Spleen (tissue), 11 donors: ENCODE data around the gene DPPA5. TPM values are rescaled to one million over a fixed set of nuclear protein-coding genes. Genes with fewer than 3 reads are reported as not detected.

Experiments
- DNase-seq: peaks from one replicate; pipeline ENCODE4 v3.0.0-alpha.2; 2020
- H3K27ac ChIP-seq, 8 donors: fragments of 200-600 bp; sonication (generic) in 7 of 8; 1 replicate in 4 of 8; 2 replicates in 4 of 8; pipeline versions ENCODE4 v1.5.0 to v1.8.0; 2016 to 2021; ENCODE audit warnings: inconsistent platforms in 4 of 8, mild to moderate bottlenecking in 4 of 8, moderate library complexity in 1 of 8
- H3K27me3 ChIP-seq, 7 donors: fragments of 200-600 bp; sonication (generic) in 6 of 7; replicated peaks in 1 of 7; 1 replicate in 4 of 7; 2 replicates in 3 of 7; pipeline versions ENCODE4 v1.5.0 to v1.8.0; 2016 to 2021; ENCODE audit warnings: inconsistent platforms in 3 of 7, mild to moderate bottlenecking in 1 of 7
- H3K36me3 ChIP-seq, 6 donors: fragments of 200-600 bp; sonication (generic) in 5 of 6; 1 replicate in 4 of 6; 2 replicates in 2 of 6; pipeline versions ENCODE4 v1.5.0 to v1.8.0; 2016 to 2021; ENCODE audit warnings: inconsistent platforms in 2 of 6
- H3K4me1 ChIP-seq, 6 donors: fragments of 200-600 bp; sonication (generic) in 5 of 6; 1 replicate in 3 of 6; 2 replicates in 3 of 6; pipeline versions ENCODE4 v1.5.0 to v1.8.0; 2016 to 2021; ENCODE audit warnings: inconsistent platforms in 3 of 6
- H3K4me3 ChIP-seq, 8 donors: fragments of 200-600 bp; sonication (generic) in 7 of 8; 1 replicate in 4 of 8; 2 replicates in 4 of 8; pipeline versions ENCODE4 v1.5.0 to v1.8.0; 2016 to 2021; ENCODE audit warnings: inconsistent platforms in 4 of 8, mild to moderate bottlenecking in 4 of 8, moderate library complexity in 2 of 8
- H3K9me3 ChIP-seq, 8 donors: fragments of 200-600 bp; sonication (generic) in 7 of 8; 1 replicate in 4 of 8; 2 replicates in 4 of 8; pipeline versions ENCODE4 v1.5.0 to v1.8.0; 2016 to 2021; ENCODE audit warnings: inconsistent platforms in 4 of 8
- POLR2A ChIP-seq, 3 donors: fragments of 450-650 bp; IDR thresholded peaks; one replicate each; pipeline ENCODE4 v1.5.1; 2017; ENCODE audit warnings: antibody characterized with exemption in 3 of 3, mild to moderate bottlenecking in 1 of 3
- POLR2AphosphoS5 ChIP-seq, 3 donors: sonication (generic); formaldehyde crosslinking; IDR thresholded peaks; one replicate each; pipeline ENCODE4 v1.5.1; 2017; ENCODE audit warnings: antibody characterized with exemption in 3 of 3
- WGBS, 5 donors: extraction: QIAGEN DNeasy Blood & Tissue Kit in 3 of 5; methylation state at CpG; one replicate each; pipeline versions ENCODE4 v1.1.5 to v1.1.7; 2013 to 2018; 5-methylcytosine and 5-hydroxymethylcytosine counted together
- intact Hi-C: fragments of 100-400 bp; cut with DNase I; formaldehyde crosslinking; loops from one replicate; pipeline ENCODE4 v1.15.0; 2023; ENCODE audit warnings: low total_unique reads
- polyA plus RNA-seq, 3 donors: library from polyadenylated mRNA; stranded (reverse); fragments of 200-250 nt; gene quantifications; one replicate each; pipeline ENCODE4 v1.2.1, GENCODE V29; 2013
- total RNA-seq, 7 donors: library from RNA; depleted of rRNA in 3 of 7; stranded (reverse); fragments of >200 nt in 3 of 7; fragmentation: NEBNext Ultra II Directional in 4 of 7; extraction: Animal tissue kit (Norgen Biotek cat#: 25700) in 4 of 7; gene quantifications; one replicate each; pipeline versions ENCODE4 v1.1.0 to v1.2.1, GENCODE V29; 2016 to 2021
- TF ChIP-seq, protein P1 (sequence below), 11 experiments: fragments of 200-600 bp in 7 of 11; fragments of 450-650 bp in 4 of 11; sonication (generic) in 4 of 11; IDR thresholded peaks in 8 of 11; conservative IDR thresholded peaks in 3 of 11; 1 replicate in 7 of 11; 2 replicates in 4 of 11; pipeline versions ENCODE4 v1.4.0 to v1.8.0; 2016 to 2021; ENCODE audit warnings: antibody characterized with exemption in 11 of 11, inconsistent platforms in 4 of 11, mild to moderate bottlenecking in 1 of 11
- donor health status: healthy with polysubstance abuse.
- donor health status: DM: no; HTN: no; CAD: no; lungs with moderate emphysema.
- donor health status: DM: no; HTN: no; CAD: no.
- donor health status: Bipolar disorder and iron deficiency.
- donor health status: healthy.
- donor health status: DM: no; HTN: no; CAD: no.
- donor health status: DM: yes; HTN: yes; CAD: no.

Gene DPPA5
- total and polyA plus RNA-seq, 10 donors, result not detected

GRCh38 chr6:73369563-73369962 is 15.5 kb upstream of the DPPA5 start, which contains the start of gene OOEP:
TSS of gene OOEP (minus strand) at chr6:73369897. CDS start at chr6:73369792, 105 bp downstream.
- Histone ChIP-seq H3K27me3 (no peaks in the 10 kb centered on the region), H3K4me1 (no peaks in the 10 kb centered on the region), H3K4me3 (no peak within 1 kb of the TSS), H3K9me3 (peaks cover 0 to 33% (median 22%) of the 10 kb centered on the region in 8 donors), H3K27ac (no peak within 1 kb of the TSS), H3K36me3 (no peaks in the 10 kb centered on the region)
- TF ChIP-seq, protein P1, sequence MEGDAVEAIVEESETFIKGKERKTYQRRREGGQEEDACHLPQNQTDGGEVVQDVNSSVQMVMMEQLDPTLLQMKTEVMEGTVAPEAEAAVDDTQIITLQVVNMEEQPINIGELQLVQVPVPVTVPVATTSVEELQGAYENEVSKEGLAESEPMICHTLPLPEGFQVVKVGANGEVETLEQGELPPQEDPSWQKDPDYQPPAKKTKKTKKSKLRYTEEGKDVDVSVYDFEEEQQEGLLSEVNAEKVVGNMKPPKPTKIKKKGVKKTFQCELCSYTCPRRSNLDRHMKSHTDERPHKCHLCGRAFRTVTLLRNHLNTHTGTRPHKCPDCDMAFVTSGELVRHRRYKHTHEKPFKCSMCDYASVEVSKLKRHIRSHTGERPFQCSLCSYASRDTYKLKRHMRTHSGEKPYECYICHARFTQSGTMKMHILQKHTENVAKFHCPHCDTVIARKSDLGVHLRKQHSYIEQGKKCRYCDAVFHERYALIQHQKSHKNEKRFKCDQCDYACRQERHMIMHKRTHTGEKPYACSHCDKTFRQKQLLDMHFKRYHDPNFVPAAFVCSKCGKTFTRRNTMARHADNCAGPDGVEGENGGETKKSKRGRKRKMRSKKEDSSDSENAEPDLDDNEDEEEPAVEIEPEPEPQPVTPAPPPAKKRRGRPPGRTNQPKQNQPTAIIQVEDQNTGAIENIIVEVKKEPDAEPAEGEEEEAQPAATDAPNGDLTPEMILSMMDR (IDR thresholded peaks at IDR 0.05 in 8 of 11, conservative IDR thresholded peaks at IDR 0.05 in 3 of 11), result no peak
- no peak for TF ChIP-seq POLR2AphosphoS5 (IDR thresholded peaks at IDR 0.05)
- no peak for TF ChIP-seq POLR2A (IDR thresholded peaks at IDR 0.05)
- 97 to 98% (median 98%) methylated on average over 24 to 36 of the region's 36 CpGs for WGBS, 5 donors
- intact Hi-C loops, result no loop called here
- no peak for DNase-seq

- TF ChIP-seq POLR2A (IDR thresholded peaks at IDR 0.05), result no peak
- TF ChIP-seq, protein P1 (IDR thresholded peaks at IDR 0.05 in 8 of 11, conservative IDR thresholded peaks at IDR 0.05 in 3 of 11), result no peak
- TF ChIP-seq POLR2AphosphoS5 (IDR thresholded peaks at IDR 0.05), result no peak
- DNase-seq, result no peak
- WGBS, 5 donors, result 84 to 94% (median 93%) methylated on average over 14 of the region's 14 CpGs
- Histone ChIP-seq H3K27me3 (no peaks in the 10 kb centered on the region), H3K27ac (no peak overlapping the region), H3K4me3 (no peak overlapping the region), H3K36me3 (no peaks in the 10 kb centered on the region), H3K9me3 (peaks cover 0 to 33% (median 22%) of the 10 kb centered on the region in 8 donors), H3K4me1 (no peaks in the 10 kb centered on the region)
- intact Hi-C loops, result no loop called here
Measured at GRCh38 chr6:73369157-73369556, 15.1 kb upstream of the DPPA5 start.

- 85 to 94% (median 91%) methylated on average over 4 of the region's 4 CpGs for WGBS, 5 donors
- Histone ChIP-seq H3K27ac (no peak overlapping the region), H3K27me3 (no peaks in the 10 kb centered on the region), H3K9me3 (peaks cover 0 to 33% (median 22%) of the 10 kb centered on the region in 8 donors), H3K4me3 (no peak overlapping the region), H3K4me1 (no peaks in the 10 kb centered on the region), H3K36me3 (no peaks in the 10 kb centered on the region)
- no peak for TF ChIP-seq POLR2AphosphoS5 (IDR thresholded peaks at IDR 0.05)
- no peak for TF ChIP-seq POLR2A (IDR thresholded peaks at IDR 0.05)
- TF ChIP-seq, protein P1 (IDR thresholded peaks at IDR 0.05 in 8 of 11, conservative IDR thresholded peaks at IDR 0.05 in 3 of 11), result no peak
- DNase-seq, result no peak
- intact Hi-C loops, result no loop called here
Measured at GRCh38 chr6:73368675-73369074, 14.6 kb upstream of the DPPA5 start.

GRCh38 chr6:73367761-73368355 is 13.8 kb upstream of the DPPA5 start:
- no peak for DNase-seq
- intact Hi-C loops, result no loop called here
- H3K36me3 ChIP-seq, result no peaks in the 10 kb centered on the region
- H3K27me3 ChIP-seq, result no peaks in the 10 kb centered on the region
- no peak for TF ChIP-seq POLR2AphosphoS5 (IDR thresholded peaks at IDR 0.05)
- TF ChIP-seq, protein P1 (IDR thresholded peaks at IDR 0.05 in 8 of 11, conservative IDR thresholded peaks at IDR 0.05 in 3 of 11), result no peak
- TF ChIP-seq POLR2A (IDR thresholded peaks at IDR 0.05), result no peak
- H3K27ac ChIP-seq, result no peak overlapping the region
- H3K9me3 ChIP-seq, result peaks cover 0 to 27% (median 22%) of the 10 kb centered on the region in 8 donors
- WGBS, 5 donors, result 79 to 85% (median 82%) methylated on average over 16 of the region's 16 CpGs
- H3K4me3 ChIP-seq, result no peak overlapping the region
- H3K4me1 ChIP-seq, result no peaks in the 10 kb centered on the region
